Ovary (tissue), 3 donors: ENCODE results near the gene OPCML.

Source experiments
- EP300 ChIP-seq: sonication (generic); formaldehyde crosslinking; IDR thresholded peaks from one replicate; pipeline ENCODE4 v1.6.1; 2017; ENCODE audit warnings: antibody characterized with exemption
- POLR2A ChIP-seq: fragments of 450-650 bp; IDR thresholded peaks from one replicate; pipeline ENCODE4 v1.6.1; 2017; ENCODE audit warnings: antibody characterized with exemption, mild to moderate bottlenecking, moderate library complexity
- TF ChIP-seq, protein P1 (sequence below), 3 donors: fragments of 450-650 bp in 2 of 3; fragments of 200-600 bp in 1 of 3; IDR thresholded peaks; one replicate each; pipeline versions ENCODE4 v1.5.1 to v1.8.0; 2016 to 2022; ENCODE audit warnings: antibody characterized with exemption in 3 of 3, mild to moderate bottlenecking in 1 of 3
- donor health status: DM: no; HTN: no; CAD: no.

DNA sequence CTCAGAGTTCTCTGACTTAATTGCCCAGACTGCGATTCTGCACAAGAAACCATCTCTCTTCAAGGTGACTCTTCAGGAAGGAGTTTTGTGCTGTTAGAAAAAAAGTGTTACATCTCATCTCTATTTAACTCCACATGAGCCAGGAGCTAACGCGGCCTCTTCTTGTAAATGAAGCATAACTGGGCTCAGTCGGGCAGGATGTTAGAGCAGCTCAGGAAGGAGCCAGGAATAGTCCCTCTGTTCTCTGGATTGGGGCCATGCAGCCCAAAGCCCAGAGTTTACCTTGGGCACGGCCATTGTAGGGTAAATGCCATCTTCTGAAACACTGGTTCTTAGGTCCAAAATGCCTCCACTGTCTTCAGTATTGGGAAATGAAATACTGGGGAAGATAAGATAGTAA, 760.6 kb downstream of the OPCML start:
- TF ChIP-seq, protein P1, sequence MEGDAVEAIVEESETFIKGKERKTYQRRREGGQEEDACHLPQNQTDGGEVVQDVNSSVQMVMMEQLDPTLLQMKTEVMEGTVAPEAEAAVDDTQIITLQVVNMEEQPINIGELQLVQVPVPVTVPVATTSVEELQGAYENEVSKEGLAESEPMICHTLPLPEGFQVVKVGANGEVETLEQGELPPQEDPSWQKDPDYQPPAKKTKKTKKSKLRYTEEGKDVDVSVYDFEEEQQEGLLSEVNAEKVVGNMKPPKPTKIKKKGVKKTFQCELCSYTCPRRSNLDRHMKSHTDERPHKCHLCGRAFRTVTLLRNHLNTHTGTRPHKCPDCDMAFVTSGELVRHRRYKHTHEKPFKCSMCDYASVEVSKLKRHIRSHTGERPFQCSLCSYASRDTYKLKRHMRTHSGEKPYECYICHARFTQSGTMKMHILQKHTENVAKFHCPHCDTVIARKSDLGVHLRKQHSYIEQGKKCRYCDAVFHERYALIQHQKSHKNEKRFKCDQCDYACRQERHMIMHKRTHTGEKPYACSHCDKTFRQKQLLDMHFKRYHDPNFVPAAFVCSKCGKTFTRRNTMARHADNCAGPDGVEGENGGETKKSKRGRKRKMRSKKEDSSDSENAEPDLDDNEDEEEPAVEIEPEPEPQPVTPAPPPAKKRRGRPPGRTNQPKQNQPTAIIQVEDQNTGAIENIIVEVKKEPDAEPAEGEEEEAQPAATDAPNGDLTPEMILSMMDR (IDR thresholded peaks at IDR 0.05): no peak
- TF ChIP-seq POLR2A (no peak), EP300 (no peak)
